Kidney tubule cell (primary cell): ENCODE results near the gene PKP3.
A peak's percentile ranks its signal among the peaks of the same experiment; 100 is the strongest.

Experiments
- DNase-seq: peaks from one replicate; pipeline ENCODE4 v3.0.0-alpha.2; 2018; ENCODE audit warnings: low spot score

Gene PKP3

GRCh38 chr11:446891-447290 is 52.9 kb downstream of the PKP3 start:
- DNase-seq, result no peak

GRCh38 chr11:447923-448731 is 54.1 kb downstream of the PKP3 start:
- DNase-seq, result peak; percentile 90

GRCh38 chr11:449889-450808 is 56.1 kb downstream of the PKP3 start, which contains the start of gene PTDSS2:
Gene PTDSS2, plus strand, starts transcription at chr11:450279. Its CDS starts 177 bp downstream, at chr11:450456.
- peak; percentile 95 for DNase-seq

DNA sequence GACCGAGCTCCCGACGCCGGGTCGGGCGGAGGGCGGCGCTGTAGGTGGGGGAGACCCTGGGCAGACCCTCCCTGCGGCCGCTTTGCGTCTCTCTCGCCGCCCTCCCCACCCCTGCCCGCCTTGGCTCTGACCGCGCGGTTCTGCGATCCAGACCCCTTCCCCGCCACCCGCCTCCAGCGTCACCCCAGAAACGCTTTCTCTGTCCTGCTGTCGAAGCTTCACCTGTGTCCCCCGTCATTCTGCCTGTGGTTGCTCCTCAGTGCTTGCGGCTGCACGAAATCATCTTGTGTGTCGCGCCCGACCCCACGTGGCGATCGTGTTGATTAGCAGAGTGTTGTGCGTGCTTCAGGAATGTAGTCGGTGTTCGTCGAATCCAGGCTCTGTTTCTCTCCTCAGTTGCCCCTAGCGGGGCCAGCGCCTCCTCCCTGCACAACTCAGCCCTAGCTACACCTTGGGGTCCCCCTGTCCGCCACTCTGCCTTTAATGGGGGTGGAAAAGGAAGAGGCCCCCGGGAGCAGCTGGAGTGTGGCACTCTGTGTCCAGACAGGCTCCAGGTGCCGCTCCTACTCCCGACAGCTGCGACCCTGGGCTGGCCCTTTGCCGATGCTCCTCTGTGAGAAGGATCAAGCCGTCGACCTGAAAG is 56.9 kb downstream of the PKP3 start:
- DNase-seq, result peak; percentile 76

GRCh38 chr11:451738-452137 is 57.7 kb downstream of the PKP3 start:
- DNase-seq, result no peak

- DNase-seq, result no peak
Measured at GRCh38 chr11:452203-452744, 58.3 kb downstream of the PKP3 start.

DNA sequence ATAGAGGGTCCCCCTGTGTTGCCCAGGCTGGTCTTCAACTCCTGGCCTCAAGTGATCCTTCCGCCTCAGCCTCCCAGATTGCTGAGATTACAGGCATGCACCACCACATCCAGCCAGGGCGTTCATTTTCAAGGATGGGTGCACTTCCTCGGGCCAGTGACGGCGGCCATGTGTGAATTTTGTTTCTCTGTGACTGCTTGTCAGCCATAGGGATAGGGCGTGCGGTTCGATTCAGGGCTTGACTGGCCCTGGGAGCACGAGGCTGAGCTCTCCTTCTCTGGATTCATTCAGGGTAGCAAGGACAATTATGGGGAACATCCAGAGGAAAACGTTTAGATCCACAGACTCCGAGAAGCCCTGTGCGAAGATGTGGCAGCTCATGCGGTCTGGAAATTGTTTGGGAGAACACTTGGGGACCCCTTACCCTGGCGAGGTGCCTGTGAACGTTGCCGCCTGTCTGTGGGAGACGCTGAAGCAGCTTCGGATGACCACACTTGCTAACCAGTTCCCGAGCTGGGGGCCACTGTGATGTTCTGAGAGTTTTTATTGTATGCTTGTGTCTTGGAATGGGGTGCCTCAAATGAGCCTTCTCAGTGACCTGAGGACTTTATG is 59.0 kb downstream of the PKP3 start:
- no peak for DNase-seq

GRCh38 chr11:453564-453963 is 59.6 kb downstream of the PKP3 start:
- DNase-seq, result no peak

GRCh38 chr11:454043-454442 is 60.0 kb downstream of the PKP3 start:
- DNase-seq, result no peak
